AG04449 (cell line): ENCODE data around the gene PFDN2.
A peak's percentile ranks its signal among the peaks of the same experiment; 100 is the strongest.

Experiments
- CTCF ChIA-PET: fragments of 350-600 bp; formaldehyde crosslinking; extraction: SDS; loops from one replicate; lab custom pipeline; 2021; ENCODE audit warnings: antibody characterized with exemption; lab: Yijun Ruan, JAX
- POLR2A ChIA-PET: fragments of 400-600, 350-600 bp; formaldehyde crosslinking; extraction: SDS; loops from one replicate; lab custom pipeline; 2020; ENCODE audit warnings: antibody characterized with exemption, inconsistent platforms; lab: Yijun Ruan, JAX
- DNase-seq: peaks from one replicate; pipeline ENCODE4 v3.0.0-alpha.2; 2010; ENCODE audit warnings: low read depth, low spot score
- H3K4me3 ChIP-seq: 2 replicates; pipeline ENCODE4 v1.5.1; 2011; ENCODE audit warnings: low read depth, mild to moderate bottlenecking, control low read depth, low read length
- TF ChIP-seq, protein P1 (sequence below): IDR thresholded peaks from one replicate; pipeline ENCODE4 v1.5.1; 2011; ENCODE audit warnings: mild to moderate bottlenecking, moderate library complexity, low read length, control low read depth, inconsistent platforms; ENCODE audit not compliant: insufficient read depth; ENCODE audit errors: missing control alignments

PFDN2 gene

DNA sequence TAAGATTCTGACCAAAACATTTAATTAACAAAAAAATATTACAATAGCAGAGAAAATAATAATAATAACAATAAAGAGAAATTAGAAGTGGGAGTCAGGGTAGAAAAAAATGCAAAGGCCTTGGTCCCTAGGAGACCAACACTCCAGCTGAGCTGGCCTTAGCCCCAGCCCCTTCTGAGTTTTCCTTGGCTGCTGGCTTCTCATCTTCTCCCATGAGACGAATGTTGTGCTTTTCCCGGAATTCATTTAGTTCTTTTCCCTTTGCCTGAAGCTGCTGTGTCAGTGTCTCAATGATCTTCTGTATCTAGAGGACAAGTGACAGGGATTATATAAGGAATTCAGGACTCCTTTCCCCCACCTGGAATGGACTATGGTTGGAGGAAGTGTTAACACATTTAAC lies 17.3 kb downstream of the PFDN2 start:
- POLR2A ChIA-PET, result interaction anchor here (1.1 kb wide), 1 partner anchor 12 kb away, joined by 3 read pairs; no protein-coding TSS in a partner anchor
- H3K4me3 ChIP-seq, result no peak overlapping the region
- no peak for DNase-seq
- TF ChIP-seq, protein P1, sequence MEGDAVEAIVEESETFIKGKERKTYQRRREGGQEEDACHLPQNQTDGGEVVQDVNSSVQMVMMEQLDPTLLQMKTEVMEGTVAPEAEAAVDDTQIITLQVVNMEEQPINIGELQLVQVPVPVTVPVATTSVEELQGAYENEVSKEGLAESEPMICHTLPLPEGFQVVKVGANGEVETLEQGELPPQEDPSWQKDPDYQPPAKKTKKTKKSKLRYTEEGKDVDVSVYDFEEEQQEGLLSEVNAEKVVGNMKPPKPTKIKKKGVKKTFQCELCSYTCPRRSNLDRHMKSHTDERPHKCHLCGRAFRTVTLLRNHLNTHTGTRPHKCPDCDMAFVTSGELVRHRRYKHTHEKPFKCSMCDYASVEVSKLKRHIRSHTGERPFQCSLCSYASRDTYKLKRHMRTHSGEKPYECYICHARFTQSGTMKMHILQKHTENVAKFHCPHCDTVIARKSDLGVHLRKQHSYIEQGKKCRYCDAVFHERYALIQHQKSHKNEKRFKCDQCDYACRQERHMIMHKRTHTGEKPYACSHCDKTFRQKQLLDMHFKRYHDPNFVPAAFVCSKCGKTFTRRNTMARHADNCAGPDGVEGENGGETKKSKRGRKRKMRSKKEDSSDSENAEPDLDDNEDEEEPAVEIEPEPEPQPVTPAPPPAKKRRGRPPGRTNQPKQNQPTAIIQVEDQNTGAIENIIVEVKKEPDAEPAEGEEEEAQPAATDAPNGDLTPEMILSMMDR, result no peak
- CTCF ChIA-PET, result interaction anchor here (1.9 to 7.9 kb wide), 5 partner anchors 14 to 107 kb away, joined by 6 to 146 read pairs (median 100); partner anchors contain the start of genes ARHGAP30, NECTIN4, TSTD1 and USF1

DNA sequence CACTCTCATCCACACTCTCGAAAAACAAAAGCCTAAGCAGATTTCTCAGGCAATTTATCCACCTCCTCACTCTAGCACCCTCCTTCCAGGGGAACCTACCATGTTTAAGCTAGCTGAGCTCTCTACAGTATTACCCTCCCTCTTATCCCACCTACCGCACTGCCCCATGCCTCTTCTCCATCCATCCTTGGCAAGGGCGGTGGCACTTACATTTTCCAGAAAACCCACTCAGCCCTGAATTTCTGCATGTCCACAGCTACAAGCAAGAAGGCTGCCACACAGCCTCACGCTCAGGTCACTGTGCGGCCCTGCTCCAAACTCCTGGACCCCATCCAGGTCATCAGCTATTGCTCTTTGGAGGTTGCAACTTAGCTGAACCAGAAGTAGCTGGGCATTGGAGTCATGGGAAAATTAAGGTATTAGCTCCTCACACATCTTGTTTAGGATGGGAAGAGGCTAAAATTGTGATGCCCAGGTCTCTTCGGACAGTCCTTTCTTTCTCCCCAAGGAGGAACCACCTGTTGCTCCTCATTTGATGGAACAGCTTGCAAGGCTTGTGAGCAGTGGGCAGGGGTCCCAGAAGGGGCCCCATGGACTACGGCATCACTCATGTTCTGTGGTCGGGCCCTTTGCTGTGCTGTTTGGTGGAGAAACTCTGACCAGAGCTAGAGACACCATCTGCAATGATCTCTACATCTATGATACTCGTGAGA lies 18.6 kb downstream of the PFDN2 start:
- CTCF ChIA-PET, result interaction anchor here (0.8 to 7.9 kb wide), 11 partner anchors 9 to 105 kb away, joined by 3 to 146 read pairs (median 5); partner anchors contain the start of genes ARHGAP30, NECTIN4, NIT1 and PFDN2
- H3K4me3 ChIP-seq, result no peak overlapping the region; the same call in 1 of the 2 replicates
- POLR2A ChIA-PET, result interaction anchor here (2.8 kb wide), 1 partner anchor 54 kb away, joined by 11 read pairs; the partner anchor contains the start of gene USF1
- no peak for DNase-seq
- TF ChIP-seq, protein P1, result no peak

DNA sequence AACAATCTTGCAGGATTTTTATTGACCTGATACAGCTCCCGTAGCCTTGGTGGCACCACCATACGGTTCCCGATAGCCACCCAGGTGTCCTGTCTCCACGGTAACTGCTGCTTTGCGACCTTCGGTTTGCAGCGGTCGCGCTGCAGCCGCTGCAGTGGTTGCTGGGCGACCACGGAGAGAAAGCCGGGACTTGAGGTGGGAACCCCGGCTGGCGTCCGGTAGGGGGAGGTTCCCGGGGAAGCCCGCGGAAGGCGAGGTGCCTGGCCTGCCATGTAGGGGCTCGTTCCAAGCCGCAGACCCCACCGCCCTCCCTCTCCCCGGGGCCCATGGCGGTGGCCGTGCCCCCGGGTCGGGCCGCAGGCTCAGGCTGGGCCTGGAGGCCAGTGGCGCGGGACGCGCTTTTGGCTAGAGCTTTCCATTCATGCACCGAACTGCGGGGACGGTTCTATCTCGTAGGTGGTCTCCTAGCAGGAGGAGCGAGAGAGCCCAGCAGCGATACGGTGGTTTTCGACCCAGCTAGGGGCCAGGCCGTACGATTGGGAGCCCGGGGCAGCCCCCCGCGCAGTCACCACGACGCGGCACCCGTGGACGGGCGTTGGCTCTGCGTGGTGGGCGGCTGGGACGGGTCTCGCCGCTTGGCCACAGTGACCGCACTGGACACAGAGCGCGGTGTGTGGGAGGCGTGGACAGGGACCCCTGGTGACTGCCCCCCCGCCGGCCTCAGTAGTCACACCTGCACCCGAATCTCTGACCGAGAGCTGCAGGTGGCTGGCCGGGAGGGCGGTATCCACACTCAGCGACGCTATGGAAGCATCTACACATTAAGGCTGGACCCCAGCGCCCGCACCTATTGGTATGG lies 19.4 kb downstream of the PFDN2 start, which contains the start of gene KLHDC9:
Gene KLHDC9 (plus strand): TSS at position 152 of the 859 bp plus-strand sequence. CDS start 175 bp downstream, at position 327.
- TF ChIP-seq, protein P1, result peak; percentile 38
- no peak for DNase-seq
- ChIA-PET CTCF (interaction anchor here (0.8 to 7.9 kb wide), 25 partner anchors 8 to 104 kb away, joined by 3 to 146 read pairs (median 5); partner anchors contain the start of genes ARHGAP30, DEDD, F11R and NECTIN4), POLR2A (interaction anchor here (2.8 kb wide), 1 partner anchor 53 kb away, joined by 11 read pairs; the partner anchor contains the start of gene USF1)
- peak within 1 kb of the TSS; percentile 61 for H3K4me3 ChIP-seq

DNA sequence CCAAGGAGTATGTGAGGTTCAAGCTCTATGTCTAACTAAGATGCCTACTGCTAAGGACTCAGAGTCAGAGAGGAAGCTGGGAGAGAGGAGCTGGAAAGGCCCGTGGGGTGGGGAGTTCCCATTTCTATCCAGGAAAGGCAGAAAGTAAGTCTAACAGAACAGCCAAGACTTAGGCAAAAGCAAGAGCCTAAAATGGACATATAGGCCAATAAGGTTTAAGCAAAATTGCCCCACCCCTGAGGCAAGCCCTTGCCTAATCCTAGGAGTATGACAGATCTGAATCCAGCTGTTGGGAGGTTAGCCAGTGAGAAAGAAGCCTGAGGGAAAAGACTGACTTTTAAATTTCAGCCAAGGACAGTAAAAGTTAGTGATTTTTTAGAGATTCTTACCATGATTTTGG lies 21.3 kb downstream of the PFDN2 start:
- no peak for DNase-seq
- POLR2A ChIA-PET, result interaction anchor here (2.8 kb wide), 1 partner anchor 51 kb away, joined by 11 read pairs; the partner anchor contains the start of gene USF1
- CTCF ChIA-PET, result interaction anchor here (0.7 to 7.9 kb wide), 16 partner anchors 8 to 103 kb away, joined by 4 to 146 read pairs (median 6); partner anchors contain the start of genes ARHGAP30, NECTIN4, NIT1 and PFDN2

DNA sequence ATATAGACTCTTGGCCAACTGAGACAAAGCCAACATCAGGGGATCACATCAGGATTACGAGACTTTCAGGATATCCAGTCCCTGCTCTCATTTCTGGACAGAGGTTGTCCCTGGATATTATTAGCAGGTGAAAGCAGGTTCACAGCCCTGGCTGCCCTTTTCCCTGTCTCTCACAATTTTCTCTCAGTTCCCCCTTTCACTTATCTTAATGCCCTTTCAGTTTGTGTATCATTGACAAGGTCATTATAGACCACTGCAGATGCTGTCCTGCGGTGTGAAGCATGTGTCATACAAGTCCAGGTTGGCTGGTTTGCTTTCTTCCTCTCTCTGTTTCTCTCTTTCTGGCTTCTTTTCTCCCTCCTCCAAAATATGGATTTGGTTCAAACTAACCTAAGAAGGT lies 21.8 kb downstream of the PFDN2 start:
- H3K4me3 ChIP-seq, result no peak overlapping the region
- POLR2A ChIA-PET, result no interaction called here
- TF ChIP-seq, protein P1, result no peak
- no peak for DNase-seq
- CTCF ChIA-PET, result interaction anchor here (1.1 to 7.9 kb wide), 11 partner anchors 9 to 102 kb away, joined by 3 to 146 read pairs (median 16); partner anchors contain the start of genes ARHGAP30, NECTIN4, NIT1 and PFDN2

More for the DNA sequence above, 21.3 kb downstream of the PFDN2 start:
- no peak overlapping the region for H3K4me3 ChIP-seq
- TF ChIP-seq, protein P1, result no peak
